Activated CD8-positive, alpha-beta memory T cell treated with anti-CD3 and anti-CD28 coated beads, Interleukin-2, amount 50 U/mL, for 24 hours (primary cell): Measurements from ENCODE around the gene KIF26A.

Experiments
- DNase-seq: peaks from one replicate; pipeline ENCODE4 v3.0.0-alpha.2; 2020; ENCODE audit errors: extremely low read depth

KIF26A gene

GRCh38 chr14:104101086-104101621, 37.2 kb upstream of the KIF26A start:
- DNase-seq, result no peak

GRCh38 chr14:104101651-104102281, 36.6 kb upstream of the KIF26A start:
- no peak for DNase-seq

- no peak for DNase-seq
Observed at GRCh38 chr14:104102282-104102914, 36.0 kb upstream of the KIF26A start.

GRCh38 chr14:104103061-104103445, 35.3 kb upstream of the KIF26A start:
- no peak for DNase-seq

- DNase-seq, result no peak
Observed at GRCh38 chr14:104103446-104104075, 34.8 kb upstream of the KIF26A start.

GRCh38 chr14:104104076-104104901, 34.1 kb upstream of the KIF26A start:
- DNase-seq, result no peak

GRCh38 chr14:104105071-104105821, 33.1 kb upstream of the KIF26A start:
- DNase-seq, result no peak

GRCh38 chr14:104105822-104106470, 32.4 kb upstream of the KIF26A start:
- no peak for DNase-seq

GRCh38 chr14:104106471-104106991, 31.9 kb upstream of the KIF26A start:
- DNase-seq, result no peak

GRCh38 chr14:104107101-104107581, 31.2 kb upstream of the KIF26A start:
- DNase-seq, result no peak

GRCh38 chr14:104107611-104108569, 30.5 kb upstream of the KIF26A start:
- DNase-seq, result no peak

GRCh38 chr14:104108570-104109541, 29.5 kb upstream of the KIF26A start:
- no peak for DNase-seq

GRCh38 chr14:104109731-104110361, 28.5 kb upstream of the KIF26A start:
- no peak for DNase-seq

- DNase-seq, result no peak
Observed at GRCh38 chr14:104110491-104111209, 27.7 kb upstream of the KIF26A start.

- DNase-seq, result no peak
Observed at GRCh38 chr14:104111301-104112112, 26.9 kb upstream of the KIF26A start.

GRCh38 chr14:104112113-104112505, 26.3 kb upstream of the KIF26A start:
- DNase-seq, result no peak
